HL-60/S4 treated with phorbol 12-myristate 13-acetate at 8.2 ng/mL for 4 days and 3 days (cell line): ENCODE results near the gene RHEB.

ENCODE experiments used
- in situ Hi-C: fragments of 300-500 bp; cut with MboI; formaldehyde crosslinking; loops from 2 replicates; pipeline ENCODE4 v1.15.0; 2022; ENCODE audit warnings: low sequenced_read_pairs

Gene RHEB

DNA sequence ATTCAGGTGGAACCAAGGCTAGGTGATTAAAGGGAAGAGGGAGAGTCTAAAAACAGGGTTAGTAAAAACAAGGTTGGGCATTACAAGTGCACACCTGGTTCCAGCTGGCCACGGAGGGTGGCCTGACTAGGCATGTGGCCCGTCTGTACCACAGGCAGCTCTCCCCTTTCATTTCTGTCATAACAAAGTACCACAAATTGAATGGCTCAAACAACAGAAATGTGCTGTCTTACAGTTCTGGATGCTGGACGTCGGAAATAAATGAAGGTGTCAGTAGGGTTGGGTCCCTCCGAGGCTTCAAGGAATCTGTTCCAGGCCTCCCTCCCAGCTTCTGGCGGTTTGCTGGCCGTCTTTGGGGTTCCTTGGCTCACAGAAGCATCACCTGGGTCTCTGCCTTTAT lies 96.5 kb downstream of the RHEB start:
- in situ Hi-C loops = no loop called here

DNA sequence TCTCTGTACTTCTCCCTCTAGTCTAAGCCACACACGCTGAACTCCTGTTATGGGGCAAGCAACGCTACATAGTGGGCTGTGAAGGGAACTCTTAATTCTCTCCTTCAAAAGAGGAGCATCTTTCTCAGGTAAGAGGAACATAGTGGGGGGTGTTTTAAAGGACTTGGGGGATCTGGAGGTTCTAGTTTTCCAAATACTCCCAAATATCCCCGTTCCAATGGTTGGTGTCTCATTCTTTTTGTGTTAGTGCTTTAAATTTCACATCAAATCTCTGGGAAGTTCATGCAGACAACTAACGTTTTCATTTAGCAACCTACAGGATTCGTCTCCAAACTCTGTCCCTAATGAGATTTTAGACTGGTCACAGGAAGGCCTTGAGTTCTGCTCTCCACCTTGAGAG lies 97.5 kb downstream of the RHEB start:
- in situ Hi-C loops = no loop called here

DNA sequence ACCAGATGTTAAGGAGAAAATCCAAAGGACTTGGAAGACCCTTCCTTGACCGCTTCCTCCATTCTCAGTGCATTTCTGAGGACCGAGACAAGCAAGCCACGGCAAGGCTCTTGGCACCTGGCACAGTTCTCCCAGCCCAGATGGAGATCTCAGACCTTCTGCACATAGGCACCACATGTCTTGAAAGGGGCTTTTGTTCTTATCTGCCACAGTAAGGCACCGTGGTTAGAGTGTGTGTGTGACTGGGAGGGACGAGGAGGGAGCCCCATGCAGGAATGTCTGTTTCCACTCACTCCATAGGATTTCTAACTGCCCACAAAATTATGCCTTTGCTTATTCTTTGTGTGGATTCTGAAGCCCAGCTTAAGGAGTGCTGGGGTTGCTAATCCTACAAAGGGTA lies 99.6 kb downstream of the RHEB start:
- in situ Hi-C loops = no loop called here

DNA sequence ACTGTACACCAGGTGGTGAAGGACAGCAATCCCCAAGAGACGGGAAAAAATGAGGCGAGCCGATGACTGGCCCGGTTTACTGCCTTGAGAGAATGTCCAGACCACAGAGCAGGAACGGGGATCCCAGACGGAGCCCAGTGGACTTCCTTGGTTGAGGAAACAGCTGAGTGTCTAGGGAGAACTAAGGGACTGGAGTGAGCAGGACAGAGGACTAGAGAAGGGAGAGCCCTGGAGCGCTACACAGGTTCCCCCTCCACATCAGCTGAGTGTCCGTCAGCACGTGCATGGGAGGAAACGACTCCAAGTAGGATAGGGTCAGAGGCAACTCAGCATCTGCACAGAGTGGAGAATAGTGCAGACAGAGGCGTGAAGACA lies 102.8 kb downstream of the RHEB start:
- in situ Hi-C loops = no loop called here

DNA sequence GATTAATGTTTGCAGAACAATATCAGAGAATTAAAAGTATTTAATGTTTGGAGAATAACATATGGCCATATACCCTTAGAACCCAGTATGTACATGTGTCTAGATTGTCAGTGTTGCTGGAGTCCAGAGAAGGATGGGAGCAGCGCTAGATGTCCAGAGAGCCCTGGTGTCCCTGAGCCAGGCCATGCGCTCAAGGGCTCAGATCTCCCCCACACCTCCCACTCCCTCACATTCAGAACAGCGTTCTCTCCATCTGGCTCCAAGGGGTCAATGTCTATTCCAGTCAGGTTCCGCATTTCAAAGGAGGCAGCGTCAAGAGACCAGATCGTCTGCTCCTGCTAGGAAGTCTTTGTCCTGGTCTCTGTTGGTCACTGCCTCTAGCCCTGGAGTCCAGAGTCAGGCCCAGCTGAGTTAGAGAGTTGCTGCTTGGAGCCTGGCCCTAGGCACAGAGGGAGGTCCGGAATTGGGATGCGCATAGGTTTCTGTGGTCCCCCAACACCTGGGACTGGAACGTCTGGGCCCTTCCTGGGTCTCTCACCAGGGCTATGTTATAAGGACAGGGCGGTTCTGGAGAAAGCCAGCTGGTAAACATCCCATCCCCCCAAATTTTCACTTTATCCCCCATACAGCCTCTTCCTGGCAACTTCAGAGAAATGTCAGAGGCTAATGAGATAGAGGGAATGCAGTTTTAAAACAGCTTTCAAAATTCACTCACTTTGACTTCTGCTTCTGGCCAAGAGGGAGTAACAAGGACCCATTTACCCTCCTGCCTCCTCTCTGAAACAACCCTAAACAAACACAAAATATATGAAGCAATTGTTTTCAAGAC lies 103.4 kb downstream of the RHEB start:
- in situ Hi-C loops = no loop called here
